ENCODE measurements around the gene ABHD12.

Gene ABHD12

GRCh38 chr20:25306991-25307903 lies 83.4 kb downstream of the ABHD12 start:
- DNase-seq (ENCODE audit: low read depth, low spot score): no peak

DNA sequence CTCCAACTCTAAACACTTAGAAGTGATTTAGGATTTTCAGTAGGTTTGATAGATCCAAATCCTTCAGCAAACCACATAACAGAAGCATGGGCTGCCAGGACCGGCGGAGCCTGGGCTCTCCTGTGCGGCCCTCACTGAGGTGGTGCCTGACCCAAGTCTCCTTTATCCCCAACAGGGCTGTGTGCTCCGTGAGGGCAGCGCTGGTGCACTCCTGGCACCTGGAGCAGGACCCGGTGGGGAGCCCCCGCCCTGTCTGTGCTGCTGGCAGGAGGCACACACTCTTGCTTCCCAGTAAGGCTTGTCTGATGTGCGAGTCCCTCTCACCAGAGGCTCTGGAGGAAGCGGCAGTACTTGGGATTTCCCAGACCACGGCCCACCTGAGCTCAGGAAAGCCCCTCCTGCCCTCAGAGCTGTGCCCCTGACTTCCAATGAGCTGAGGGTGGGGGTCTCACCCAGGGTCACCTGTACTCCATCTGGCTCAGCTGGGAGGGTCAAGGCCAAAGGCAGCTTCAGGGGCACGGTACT lies 86.5 kb downstream of the ABHD12 start:
- no peak for DNase-seq (ENCODE audit: low read depth, low spot score)

DNA sequence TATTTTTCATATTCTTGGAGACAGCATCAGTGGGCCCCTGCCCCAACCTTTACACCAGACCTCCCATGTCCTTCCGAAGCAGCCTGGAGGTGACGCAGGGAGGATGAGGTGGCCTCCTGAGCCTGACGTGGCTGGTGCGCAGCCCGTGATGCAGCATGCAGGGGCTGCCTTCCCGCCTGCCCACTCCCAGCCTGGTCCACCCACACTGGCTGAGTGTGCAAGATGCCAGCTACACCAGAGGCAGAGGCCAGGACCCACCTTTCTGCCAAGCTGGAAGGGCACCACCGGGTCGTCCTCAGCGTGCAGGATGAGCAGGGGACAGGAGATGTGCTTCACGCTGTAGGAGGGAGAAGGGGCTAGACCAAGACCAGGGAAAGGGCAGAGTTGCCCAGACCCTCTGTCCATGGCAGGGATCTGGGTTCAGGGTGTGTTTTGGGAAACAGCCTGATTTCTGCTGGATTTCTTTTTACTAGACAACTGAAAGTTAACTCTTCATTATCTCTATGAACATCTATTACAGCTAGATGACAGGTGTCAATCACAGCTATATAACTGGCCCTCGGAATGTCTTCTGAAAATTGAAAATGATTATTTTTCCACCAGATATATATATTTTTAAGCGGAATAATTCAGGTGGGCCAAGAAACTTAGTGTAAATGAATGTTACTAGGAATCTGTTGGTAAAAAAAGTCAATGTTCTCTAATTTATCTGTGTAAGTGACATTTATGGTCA lies 87.2 kb downstream of the ABHD12 start:
- DNase-seq (ENCODE audit: low read depth, low spot score): no peak

DNA sequence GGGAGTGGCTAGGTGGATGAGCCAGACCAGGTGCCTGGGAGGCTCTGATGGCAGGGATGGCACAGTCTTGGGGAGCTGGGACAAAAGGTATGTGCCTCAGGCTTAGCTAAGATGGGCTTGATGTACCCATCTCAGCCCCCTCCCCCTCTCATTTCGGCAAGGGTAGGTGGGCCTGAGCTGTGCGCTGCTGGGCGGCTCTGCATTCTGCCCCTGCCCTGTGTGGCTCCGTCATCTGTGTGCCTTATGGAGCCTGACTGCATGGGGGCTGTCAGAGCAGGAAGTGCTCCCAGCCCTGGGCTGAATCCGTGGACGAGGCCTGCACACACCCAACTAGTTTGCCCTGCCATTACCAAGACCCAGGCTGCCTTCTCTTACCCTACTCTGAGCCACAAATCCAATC lies 88.0 kb downstream of the ABHD12 start:
- DNase-seq (ENCODE audit: low read depth, low spot score): no peak

DNA sequence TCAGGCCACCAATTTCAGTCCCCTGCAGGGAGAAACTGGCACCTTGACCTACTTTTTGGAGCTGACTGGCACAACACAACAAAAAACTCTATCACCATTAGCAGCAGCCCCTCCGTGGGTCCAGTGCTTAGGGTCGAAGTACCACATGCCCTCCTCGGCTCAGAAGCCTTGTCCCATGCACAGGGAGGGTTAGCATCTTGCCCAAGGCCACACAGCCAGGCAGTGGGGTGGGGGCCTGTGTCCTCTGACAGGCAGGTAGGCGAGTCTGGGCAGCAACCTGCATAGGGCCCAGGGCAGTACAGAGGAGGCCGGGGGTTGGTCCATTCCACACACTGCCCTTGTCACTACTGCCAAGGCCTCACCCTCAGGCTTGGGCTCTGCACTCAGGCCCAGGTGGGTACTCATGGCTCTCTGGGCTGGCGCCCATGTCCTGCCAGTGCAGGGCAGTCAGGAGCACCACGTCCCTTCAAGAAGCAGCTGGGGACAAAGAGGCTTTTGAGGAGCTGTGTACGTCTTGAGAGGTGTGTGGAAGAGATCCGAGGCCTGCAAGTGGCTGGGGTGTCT lies 89.2 kb downstream of the ABHD12 start:
- no peak for DNase-seq (ENCODE audit: low read depth, low spot score)

DNA sequence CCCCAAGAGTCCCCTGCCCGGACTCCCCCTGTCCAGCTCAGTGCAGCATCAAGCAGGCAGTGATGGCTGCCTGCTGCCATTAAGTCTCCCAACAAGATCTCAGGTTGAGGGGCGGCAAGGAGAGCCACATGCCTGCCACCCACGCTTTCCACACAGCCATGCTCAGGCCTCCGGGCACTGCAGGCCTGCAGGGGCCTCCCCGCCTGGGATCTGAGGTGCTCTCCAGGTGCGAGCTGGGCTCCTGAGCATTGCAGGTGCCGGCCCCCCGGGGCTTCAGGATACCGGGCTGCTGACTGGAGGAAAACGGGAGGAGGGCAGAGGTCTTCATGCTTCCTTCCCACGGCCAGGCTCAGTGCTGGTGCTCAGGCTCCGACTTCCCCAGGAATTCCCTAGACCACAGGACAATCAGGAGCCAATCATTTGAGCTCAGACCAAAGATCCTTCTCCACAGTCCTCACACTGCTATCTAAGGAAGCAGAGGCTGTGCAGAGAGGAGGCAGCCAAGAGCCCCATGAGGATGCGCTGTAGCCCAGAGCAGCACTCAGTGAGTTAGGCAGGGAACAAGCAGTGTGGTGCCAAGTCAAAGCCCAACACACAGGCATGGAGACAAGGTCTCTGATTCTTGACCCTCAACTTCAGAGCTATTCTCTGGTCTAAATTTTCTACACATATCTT lies 90.0 kb downstream of the ABHD12 start:
- DNase-seq (ENCODE audit: low read depth, low spot score): no peak

DNA sequence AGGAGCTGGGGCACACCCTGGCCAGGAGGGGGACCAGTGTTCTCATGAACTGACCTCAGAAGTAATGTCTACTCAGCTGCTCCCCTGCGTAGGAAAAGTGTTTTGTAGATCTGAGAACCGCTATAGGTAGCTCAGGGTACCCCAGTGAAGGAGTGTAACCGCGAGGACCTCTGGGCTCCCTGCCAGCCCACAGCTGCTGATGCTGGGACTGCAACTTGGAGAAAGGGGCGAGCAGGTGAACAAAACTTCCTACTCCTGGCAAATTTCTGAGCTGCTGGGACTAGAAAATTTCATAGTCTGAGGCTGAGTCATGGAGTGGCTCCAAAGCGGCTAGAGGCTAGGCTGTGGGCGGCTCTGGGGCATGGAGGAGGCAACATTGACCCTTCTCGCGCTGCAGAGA lies 90.8 kb downstream of the ABHD12 start:
- no peak for DNase-seq (ENCODE audit: low read depth, low spot score)

GRCh38 chr20:25297141-25297905 lies 93.3 kb downstream of the ABHD12 start:
- DNase-seq (ENCODE audit: low read depth, low spot score): no peak

- DNase-seq (ENCODE audit: low read depth, low spot score): no peak
Measured at GRCh38 chr20:25296094-25297093, 94.2 kb downstream of the ABHD12 start.

GRCh38 chr20:25295386-25296093 lies 95.1 kb downstream of the ABHD12 start:
- DNase-seq (ENCODE audit: low read depth, low spot score): no peak

- no peak for DNase-seq (ENCODE audit: low read depth, low spot score)
Measured at GRCh38 chr20:25294459-25295385, 95.9 kb downstream of the ABHD12 start.

- no peak for DNase-seq (ENCODE audit: low read depth, low spot score)
Measured at GRCh38 chr20:25293910-25294458, 96.7 kb downstream of the ABHD12 start.

GRCh38 chr20:25293507-25293906 lies 97.1 kb downstream of the ABHD12 start:
- DNase-seq (ENCODE audit: low read depth, low spot score): no peak

DNA sequence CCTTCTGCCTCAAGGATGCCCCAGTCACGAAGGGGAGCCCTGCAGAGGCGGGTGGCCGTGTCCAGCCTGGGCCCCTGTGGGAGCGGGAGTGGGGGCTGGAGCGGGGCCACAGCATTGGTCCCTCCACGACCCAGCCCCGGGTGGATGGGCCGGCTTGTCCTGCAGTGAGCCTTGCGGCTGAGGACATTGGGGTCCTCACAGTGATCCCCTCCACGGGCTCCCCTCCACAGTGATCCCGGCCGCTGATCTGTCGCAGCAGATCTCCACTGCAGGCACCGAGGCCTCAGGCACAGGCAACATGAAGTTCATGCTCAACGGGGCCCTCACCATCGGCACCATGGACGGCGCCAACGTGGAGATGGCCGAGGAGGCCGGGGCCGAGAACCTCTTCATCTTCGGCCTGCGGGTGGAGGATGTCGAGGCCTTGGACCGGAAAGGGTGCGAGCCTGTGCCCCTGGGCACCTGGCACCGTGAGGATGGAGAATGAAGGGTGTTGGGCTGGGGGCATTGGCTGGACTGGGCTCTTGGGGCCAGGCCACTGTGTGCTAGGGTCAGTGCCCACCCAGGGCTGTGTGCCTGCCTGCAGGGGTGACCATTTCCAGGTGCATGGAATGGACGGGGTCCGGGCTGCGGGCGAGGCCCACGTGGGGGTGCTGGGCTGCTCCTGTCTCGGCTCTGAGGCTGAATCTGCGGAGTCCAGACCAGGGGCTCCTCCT lies 98.3 kb downstream of the ABHD12 start:
- no peak for DNase-seq (ENCODE audit: low read depth, low spot score)

DNA sequence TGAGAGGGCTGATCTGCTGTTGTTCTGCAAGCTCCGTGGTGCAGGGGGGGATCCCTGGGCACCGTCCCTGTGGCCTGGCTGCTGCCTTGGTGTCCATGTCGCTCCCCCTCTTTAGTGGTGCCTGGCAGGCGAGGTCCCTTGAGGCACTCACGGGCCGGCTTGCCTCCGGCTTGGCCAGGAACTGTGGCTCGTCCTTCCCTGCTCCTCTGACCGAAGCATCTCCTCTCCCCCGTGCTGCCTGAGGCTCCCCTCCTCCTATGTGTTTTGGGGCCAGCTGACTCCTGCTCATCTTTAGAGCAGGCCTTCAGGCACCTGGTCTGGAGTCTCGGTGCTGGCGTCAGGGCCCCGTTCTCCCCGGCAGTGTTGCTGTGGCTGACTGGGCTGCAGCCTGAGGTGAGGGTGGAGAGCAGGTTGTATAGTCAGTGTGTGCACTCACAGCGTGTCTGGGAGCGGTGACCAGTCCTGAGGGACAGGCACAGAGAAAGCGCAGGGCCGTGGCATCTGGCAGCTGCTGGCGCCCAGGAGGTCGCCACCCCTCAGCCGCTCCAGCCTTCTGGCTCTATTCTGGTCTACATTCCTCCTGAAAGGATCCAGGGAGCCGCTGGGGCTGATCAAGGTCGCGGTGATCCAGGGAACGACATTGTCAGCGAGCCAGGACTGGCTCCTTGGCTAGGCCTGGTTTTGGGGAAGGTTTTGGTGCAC lies 99.1 kb downstream of the ABHD12 start:
- no peak for DNase-seq (ENCODE audit: low read depth, low spot score)

- no peak for DNase-seq (ENCODE audit: low read depth, low spot score)
Measured at GRCh38 chr20:25290646-25291431, 99.8 kb downstream of the ABHD12 start.
